Endodermal cell (in vitro differentiated cells): Measurements from ENCODE around the gene ZNF576. TPM values are rescaled to one million over a fixed set of nuclear protein-coding genes. Genes with fewer than 3 reads are reported as not detected.

Experiments
- DNase-seq: peaks from one replicate; pipeline ENCODE4 v3.0.0-alpha.2; 2017
- H3K27ac ChIP-seq: 2 replicates; pipeline ENCODE4 v1.5.1; 2013; ENCODE audit warnings: mild to moderate bottlenecking, low read depth, low read length, moderate library complexity
- H3K27me3 ChIP-seq: 2 replicates; pipeline ENCODE4 v1.6.1; 2013; ENCODE audit warnings: mild to moderate bottlenecking, low read length, moderate library complexity; ENCODE audit not compliant: insufficient read depth, control insufficient read depth, poor library complexity, severe bottlenecking
- H3K36me3 ChIP-seq: 2 replicates; pipeline ENCODE4 v1.7.0; 2013; ENCODE audit warnings: mild to moderate bottlenecking, low read length, moderate library complexity; ENCODE audit not compliant: control insufficient read depth, insufficient read depth
- H3K4me1 ChIP-seq: one replicate; pipeline ENCODE4 v1.7.0; 2013; ENCODE audit warnings: low read length; ENCODE audit not compliant: control insufficient read depth, insufficient read depth
- H3K4me3 ChIP-seq: 2 replicates; pipeline ENCODE4 v1.5.1; 2013; ENCODE audit warnings: mild to moderate bottlenecking, low read length, moderate library complexity
- H3K9ac ChIP-seq: 2 replicates; pipeline ENCODE4 v1.6.1; 2013; ENCODE audit warnings: mild to moderate bottlenecking, low read length, moderate library complexity; ENCODE audit not compliant: poor library complexity, severe bottlenecking; ENCODE audit errors: extremely low read depth
- H3K9me3 ChIP-seq: 2 replicates; pipeline ENCODE4 v1.6.1; 2013; ENCODE audit warnings: mild to moderate bottlenecking, low read length, moderate library complexity; ENCODE audit not compliant: control insufficient read depth
- H3K27ac Mint-ChIP-seq: 2 replicates; pipeline ENCODE4 v1.8.0; 2020; ENCODE audit warnings: mixed read lengths
- H3K27me3 Mint-ChIP-seq: 2 replicates; pipeline ENCODE4 v1.8.0; 2021; ENCODE audit warnings: mild to moderate bottlenecking, mixed read lengths; ENCODE audit not compliant: insufficient read depth
- H3K36me3 Mint-ChIP-seq: 2 replicates; pipeline ENCODE4 v1.8.0; 2020; ENCODE audit warnings: low read depth, mixed read lengths
- H3K4me1 Mint-ChIP-seq: 2 replicates; pipeline ENCODE4 v1.8.0; 2020; ENCODE audit warnings: mixed read lengths
- H3K4me3 Mint-ChIP-seq: 2 replicates; pipeline ENCODE4 v1.8.0; 2020; ENCODE audit warnings: mild to moderate bottlenecking, moderate library complexity, mixed read lengths
- H3K9me3 Mint-ChIP-seq: 2 replicates; pipeline ENCODE4 v1.8.0; 2020; ENCODE audit warnings: mild to moderate bottlenecking, mixed read lengths
- CTCF ChIP-seq: fragments of 200-600 bp; sonication (generic); conservative IDR thresholded peaks from 2 replicates; pipeline ENCODE4 v1.5.0; 2021; ENCODE audit warnings: antibody characterized with exemption, mild to moderate bottlenecking
- WGBS, 2 experiments: methylation state at CpG; one replicate each; pipeline versions ENCODE4 v1.1.5 to v1.1.7; 2013; ENCODE audit warnings: missing lambda C conversion rate in 2 of 2, mixed read lengths in 1 of 2; ENCODE audit not compliant: insufficient coverage in 1 of 2, insufficient read length in 1 of 2; 5-methylcytosine and 5-hydroxymethylcytosine counted together
- total RNA-seq, 2 donors: library from RNA; stranded (reverse); fragmentation: NEBNext Ultra II Directional in 1 of 2; extraction: Animal tissue kit (Norgen Biotek cat#: 25700) in 1 of 2; gene quantifications; 2 replicates in 1 of 2; 3 replicates in 1 of 2; pipeline ENCODE4 v1.2.1, GENCODE V29; 2021

ZNF576 gene
- total RNA-seq, 2 donors from 2014 or later: 11.9 to 12.1 TPM

GRCh38 chr19:43594081-43594697 is 2.2 kb upstream of the ZNF576 start:
- no peaks in the 10 kb centered on the region for H3K27me3 Mint-ChIP-seq
- Histone ChIP-seq H3K4me1 (no peaks in the 10 kb centered on the region), H3K9ac (peak overlapping the region; percentile 95), H3K27me3 (no peaks in the 10 kb centered on the region), H3K36me3 (peaks cover 54% of the 10 kb centered on the region), H3K9me3 (no peaks in the 10 kb centered on the region), H3K27ac (no peak overlapping the region), H3K4me3 (peak overlapping the region; percentile 94)
- no peak for DNase-seq
- TF ChIP-seq CTCF: no peak
- peaks cover 45% of the 10 kb centered on the region for H3K36me3 Mint-ChIP-seq
- no peak overlapping the region for H3K27ac Mint-ChIP-seq
- peaks cover 23% of the 10 kb centered on the region for H3K4me1 Mint-ChIP-seq
- WGBS, 2 experiments: 95 to 100% methylated on average over 4 to 10 of the region's 10 CpGs
- no peaks in the 10 kb centered on the region for H3K9me3 Mint-ChIP-seq
- H3K4me3 Mint-ChIP-seq: peak overlapping the region; percentile 89

DNA sequence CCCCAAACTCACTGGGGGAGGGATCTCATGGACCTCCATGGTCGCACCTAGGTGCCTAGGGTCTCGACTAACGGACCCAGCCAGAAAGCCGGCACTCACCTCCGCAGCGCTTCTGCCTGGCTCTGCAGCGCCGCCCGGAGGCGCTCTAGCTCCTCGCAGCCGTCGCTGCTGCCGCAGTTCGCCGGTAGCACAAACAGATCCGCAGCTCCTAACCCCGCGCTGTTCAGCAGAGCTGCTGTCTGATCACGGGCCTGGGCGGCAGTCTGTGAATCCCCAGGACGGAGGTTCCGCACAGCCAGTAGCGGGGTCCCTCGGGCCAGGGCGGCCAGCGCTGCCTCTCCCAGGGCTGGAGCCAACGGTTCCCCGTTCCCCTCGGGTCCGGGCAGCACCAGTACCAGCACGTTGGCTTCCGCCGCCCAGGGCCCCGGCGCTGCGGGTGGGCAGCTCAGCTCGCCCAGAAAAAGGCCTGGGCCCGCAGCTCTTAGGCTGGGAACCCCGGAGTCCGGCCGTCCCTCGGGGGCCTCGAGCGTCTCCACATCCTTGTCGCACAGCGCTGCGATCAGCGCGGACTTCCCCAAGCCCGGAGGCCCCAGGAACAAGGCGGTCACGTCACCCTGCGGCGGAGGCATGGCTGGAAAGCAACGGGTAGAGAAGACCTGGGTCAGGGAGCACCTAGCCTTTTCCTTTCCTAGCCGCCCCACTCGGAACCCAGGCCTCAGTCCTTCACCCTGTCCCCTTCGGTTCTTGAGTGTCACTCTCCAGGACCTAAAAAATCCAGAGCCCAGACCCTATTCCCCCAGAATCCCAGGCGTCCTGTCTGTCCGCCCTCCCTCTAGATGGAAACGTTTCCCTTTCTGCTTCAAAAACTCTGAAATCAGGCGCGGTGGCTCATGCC is 1.4 kb upstream of the ZNF576 start:
- H3K27me3 ChIP-seq: no peaks in the 10 kb centered on the region
- peak; percentile 97 for TF ChIP-seq CTCF
- H3K36me3 ChIP-seq: peaks cover 57% of the 10 kb centered on the region
- Mint-ChIP-seq H3K27ac (peak overlapping the region; percentile 99), H3K9me3 (no peaks in the 10 kb centered on the region), H3K36me3 (peaks cover 43% of the 10 kb centered on the region), H3K4me1 (peaks cover 23% of the 10 kb centered on the region), H3K4me3 (peak overlapping the region; percentile 89), H3K27me3 (no peaks in the 10 kb centered on the region)
- H3K4me3 ChIP-seq: peak overlapping the region; percentile 94
- WGBS, 2 experiments: 3 to 6% methylated on average over 43 to 64 of the region's 64 CpGs
- peak overlapping the region; percentile 89 for H3K27ac ChIP-seq
- H3K4me1 ChIP-seq: no peaks in the 10 kb centered on the region
- H3K9ac ChIP-seq: peak overlapping the region; percentile 95
- H3K9me3 ChIP-seq: no peaks in the 10 kb centered on the region
- DNase-seq: peak; percentile 92

GRCh38 chr19:43595605-43595998 is 793 bp upstream of the ZNF576 start:
- H3K27me3 Mint-ChIP-seq: no peaks in the 10 kb centered on the region
- peaks cover 23% of the 10 kb centered on the region for H3K4me1 Mint-ChIP-seq
- Histone ChIP-seq H3K4me3 (peak overlapping the region; percentile 94), H3K4me1 (no peaks in the 10 kb centered on the region), H3K27ac (peak overlapping the region; percentile 89), H3K36me3 (peaks cover 55% of the 10 kb centered on the region), H3K9ac (peak overlapping the region; percentile 95), H3K9me3 (no peaks in the 10 kb centered on the region), H3K27me3 (no peaks in the 10 kb centered on the region)
- H3K36me3 Mint-ChIP-seq: peaks cover 39% of the 10 kb centered on the region
- 0 to 3% methylated on average over 6 to 18 of the region's 18 CpGs for WGBS, 2 experiments
- no peak for DNase-seq
- TF ChIP-seq CTCF: no peak
- peak overlapping the region; percentile 89 for H3K4me3 Mint-ChIP-seq
- peak overlapping the region; percentile 99 for H3K27ac Mint-ChIP-seq
- H3K9me3 Mint-ChIP-seq: no peaks in the 10 kb centered on the region
